ENCODE data around the gene L2HGDH.

Gene L2HGDH

DNA sequence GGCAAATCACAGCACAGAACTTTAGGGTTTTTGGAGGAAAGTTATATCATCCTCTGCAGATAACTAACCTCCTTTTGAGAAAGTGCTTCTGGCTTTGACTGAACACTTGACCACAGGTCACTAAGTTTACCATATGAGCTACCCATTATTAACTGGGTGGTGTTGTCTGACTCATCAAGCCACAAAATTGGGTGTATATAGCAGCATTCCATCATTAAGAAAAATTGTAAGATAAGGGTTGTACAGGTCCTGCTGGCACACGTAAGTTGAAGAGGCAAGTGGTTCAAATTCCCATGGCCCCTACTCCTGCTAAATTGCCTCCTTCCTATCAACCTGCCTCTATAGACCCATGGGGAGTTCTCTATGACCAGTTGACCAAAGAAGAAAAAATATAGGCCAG, 39.5 kb downstream of the L2HGDH start:
- Mint-ChIP-seq H3K4me3 (no peak overlapping the region), H3K27me3 (ENCODE audit: low read depth, poor library complexity) (no peaks in the 10 kb centered on the region), H3K27ac (no peak overlapping the region), H3K4me1 (no peaks in the 10 kb centered on the region), H3K9me3 (peaks cover 7% of the 10 kb centered on the region), H3K36me3 (ENCODE audit: low read depth) (peaks cover 38% of the 10 kb centered on the region)
- TF ChIP-seq, protein P1, sequence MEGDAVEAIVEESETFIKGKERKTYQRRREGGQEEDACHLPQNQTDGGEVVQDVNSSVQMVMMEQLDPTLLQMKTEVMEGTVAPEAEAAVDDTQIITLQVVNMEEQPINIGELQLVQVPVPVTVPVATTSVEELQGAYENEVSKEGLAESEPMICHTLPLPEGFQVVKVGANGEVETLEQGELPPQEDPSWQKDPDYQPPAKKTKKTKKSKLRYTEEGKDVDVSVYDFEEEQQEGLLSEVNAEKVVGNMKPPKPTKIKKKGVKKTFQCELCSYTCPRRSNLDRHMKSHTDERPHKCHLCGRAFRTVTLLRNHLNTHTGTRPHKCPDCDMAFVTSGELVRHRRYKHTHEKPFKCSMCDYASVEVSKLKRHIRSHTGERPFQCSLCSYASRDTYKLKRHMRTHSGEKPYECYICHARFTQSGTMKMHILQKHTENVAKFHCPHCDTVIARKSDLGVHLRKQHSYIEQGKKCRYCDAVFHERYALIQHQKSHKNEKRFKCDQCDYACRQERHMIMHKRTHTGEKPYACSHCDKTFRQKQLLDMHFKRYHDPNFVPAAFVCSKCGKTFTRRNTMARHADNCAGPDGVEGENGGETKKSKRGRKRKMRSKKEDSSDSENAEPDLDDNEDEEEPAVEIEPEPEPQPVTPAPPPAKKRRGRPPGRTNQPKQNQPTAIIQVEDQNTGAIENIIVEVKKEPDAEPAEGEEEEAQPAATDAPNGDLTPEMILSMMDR (IDR thresholded peaks at IDR 0.05), result no peak
- DNase-seq, result no peak

DNA sequence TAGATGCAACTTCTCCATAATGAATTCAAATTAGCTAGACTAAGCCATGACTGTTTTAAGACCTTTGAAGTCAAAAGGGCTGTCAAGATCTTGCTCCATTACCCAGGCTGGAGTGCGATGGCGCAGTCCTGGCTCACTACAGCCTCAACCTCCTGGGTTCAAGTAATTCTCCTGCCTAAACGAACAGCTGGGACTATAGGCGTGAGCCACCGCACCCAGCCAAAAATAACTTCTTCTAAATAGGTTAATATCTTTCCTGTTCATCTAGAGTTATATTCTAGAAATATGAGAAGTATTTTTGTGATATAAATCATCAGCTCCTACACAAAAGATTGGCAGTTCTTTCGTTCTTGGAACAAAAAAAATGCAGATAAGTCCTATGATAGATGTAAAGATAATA, 41.1 kb downstream of the L2HGDH start:
- Mint-ChIP-seq H3K4me3 (no peak overlapping the region), H3K9me3 (peaks cover 7% of the 10 kb centered on the region), H3K36me3 (ENCODE audit: low read depth) (peaks cover 29% of the 10 kb centered on the region), H3K4me1 (no peaks in the 10 kb centered on the region), H3K27me3 (ENCODE audit: low read depth, poor library complexity) (no peaks in the 10 kb centered on the region), H3K27ac (no peak overlapping the region)
- TF ChIP-seq, protein P1 (IDR thresholded peaks at IDR 0.05), result no peak
- no peak for DNase-seq

DNA sequence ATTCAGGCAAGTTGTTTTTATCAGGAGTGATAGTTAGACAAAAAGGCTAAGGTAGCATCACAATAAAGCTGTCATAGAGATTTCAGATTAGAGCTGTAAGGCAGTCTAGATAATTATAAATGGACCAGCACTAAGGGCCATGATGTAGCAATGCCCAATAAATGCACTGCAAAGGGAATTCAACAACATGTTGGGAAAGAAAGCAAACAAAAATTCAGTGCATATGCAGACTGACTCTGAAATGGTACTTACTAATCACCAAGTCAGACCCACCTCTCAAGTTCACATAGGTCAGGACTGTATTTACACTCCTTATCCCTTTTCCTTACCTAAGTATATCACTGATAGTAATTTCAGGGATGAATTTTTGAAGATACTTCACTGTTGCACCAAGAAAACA, 47.0 kb downstream of the L2HGDH start:
- TF ChIP-seq, protein P1 (IDR thresholded peaks at IDR 0.05), result no peak
- H3K36me3 Mint-ChIP-seq (ENCODE audit: low read depth), result peaks cover 13% of the 10 kb centered on the region
- no peak overlapping the region for H3K4me3 Mint-ChIP-seq
- H3K27ac Mint-ChIP-seq, result no peak overlapping the region
- H3K4me1 Mint-ChIP-seq, result peaks cover 7% of the 10 kb centered on the region
- no peaks in the 10 kb centered on the region for H3K9me3 Mint-ChIP-seq
- DNase-seq, result no peak
- no peaks in the 10 kb centered on the region for H3K27me3 Mint-ChIP-seq (ENCODE audit: low read depth, poor library complexity)

DNA sequence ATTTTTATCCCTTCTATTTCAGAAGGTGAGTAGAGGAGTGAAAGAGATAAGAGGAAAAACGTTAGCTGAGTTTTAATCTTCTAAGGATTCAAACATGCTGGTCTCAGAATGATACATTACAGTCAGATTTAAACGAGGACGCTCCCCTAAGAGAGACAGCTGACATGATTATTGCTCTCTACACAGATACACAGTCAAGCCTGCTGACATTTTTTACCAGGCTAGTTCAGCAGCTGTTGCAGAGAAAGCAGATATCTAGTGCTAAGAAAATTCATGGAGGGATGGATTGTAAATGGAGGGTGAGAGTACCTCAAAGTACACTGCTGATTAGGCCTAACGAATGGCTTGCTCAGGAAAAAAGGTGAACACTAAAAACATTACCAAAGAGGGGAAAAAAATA, 48.7 kb downstream of the L2HGDH start:
- Mint-ChIP-seq H3K4me3 (no peak overlapping the region), H3K27ac (peak overlapping the region; percentile 91), H3K9me3 (no peaks in the 10 kb centered on the region), H3K27me3 (ENCODE audit: low read depth, poor library complexity) (no peaks in the 10 kb centered on the region), H3K4me1 (peaks cover 9% of the 10 kb centered on the region), H3K36me3 (ENCODE audit: low read depth) (peaks cover 4% of the 10 kb centered on the region)
- no peak for DNase-seq
- TF ChIP-seq, protein P1 (IDR thresholded peaks at IDR 0.05), result no peak

DNA sequence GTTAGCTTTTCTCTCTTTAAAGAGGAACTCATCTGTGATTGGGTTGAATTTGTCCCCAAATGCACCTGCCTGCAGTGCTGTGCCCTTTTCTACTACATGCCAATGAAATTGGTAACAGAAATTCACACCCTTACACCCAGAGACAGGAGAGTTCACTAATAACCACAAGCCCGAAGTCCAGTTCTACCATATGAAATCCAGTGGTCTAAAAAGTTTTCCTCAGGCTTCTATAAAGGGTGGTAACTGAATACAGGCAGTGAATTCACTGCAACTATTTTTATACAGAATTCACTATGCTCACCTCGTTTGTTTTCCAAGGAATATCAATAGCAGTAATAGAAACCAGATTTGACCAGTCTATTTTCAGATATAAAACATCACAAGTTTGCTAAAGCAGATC, 49.2 kb downstream of the L2HGDH start:
- H3K9me3 Mint-ChIP-seq, result no peaks in the 10 kb centered on the region
- H3K4me3 Mint-ChIP-seq, result no peak overlapping the region
- H3K4me1 Mint-ChIP-seq, result peaks cover 9% of the 10 kb centered on the region
- peaks cover 3% of the 10 kb centered on the region for H3K36me3 Mint-ChIP-seq (ENCODE audit: low read depth)
- TF ChIP-seq, protein P1 (IDR thresholded peaks at IDR 0.05), result no peak
- no peak for DNase-seq
- H3K27me3 Mint-ChIP-seq (ENCODE audit: low read depth, poor library complexity), result no peaks in the 10 kb centered on the region
- H3K27ac Mint-ChIP-seq, result no peak overlapping the region

DNA sequence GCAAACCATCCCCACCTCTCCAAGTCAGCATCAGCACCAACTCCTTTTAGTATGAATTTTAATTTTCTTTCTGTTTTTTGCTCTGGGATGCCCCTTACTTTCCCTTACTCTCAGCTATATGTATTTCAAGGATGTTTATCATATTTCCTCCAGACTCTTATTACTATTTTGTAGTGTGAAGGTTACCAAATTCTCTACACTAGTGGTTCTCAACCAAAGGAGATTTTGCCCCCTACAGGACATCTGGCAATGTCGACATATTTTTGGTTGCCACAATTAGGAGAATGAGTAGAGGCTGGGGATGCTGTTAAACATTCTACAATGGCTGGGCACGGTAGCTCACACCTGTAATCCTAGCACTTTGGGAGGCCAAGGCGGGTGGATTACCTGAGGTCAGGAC, 51.5 kb downstream of the L2HGDH start:
- Mint-ChIP-seq H3K4me3 (no peak overlapping the region), H3K9me3 (no peaks in the 10 kb centered on the region), H3K27me3 (ENCODE audit: low read depth, poor library complexity) (no peaks in the 10 kb centered on the region), H3K27ac (no peak overlapping the region), H3K4me1 (peaks cover 9% of the 10 kb centered on the region), H3K36me3 (ENCODE audit: low read depth) (peaks cover 3% of the 10 kb centered on the region)
- TF ChIP-seq, protein P1 (IDR thresholded peaks at IDR 0.05), result no peak
- DNase-seq, result no peak
